ENCODE data around the gene CNOT2.

The CNOT2 gene

GRCh38 chr12:70272510-70272909 lies 29.3 kb downstream of the CNOT2 start:
- TF ChIP-seq REST (IDR thresholded peaks at IDR 0.05; ENCODE audit: insufficient replicate concordance, low read depth) (no peak), GABPA (IDR thresholded peaks at IDR 0.05; ENCODE audit: low read depth) (no peak), POLR2AphosphoS5 (IDR thresholded peaks at IDR 0.05; ENCODE audit: low read depth) (no peak), CTCF (IDR thresholded peaks at IDR 0.05; ENCODE audit: insufficient read depth, low read length) (no peak), SPI1 (IDR thresholded peaks at IDR 0.05; ENCODE audit: borderline replicate concordance, low read depth) (no peak)
- Histone ChIP-seq H3K27ac (replicated peaks) (no peak overlapping the region), H3K27me3 (ENCODE audit: insufficient read depth, poor library complexity, severe bottlenecking) (no peaks in the 10 kb centered on the region)

GRCh38 chr12:70275045-70275444 lies 31.8 kb downstream of the CNOT2 start:
- no peak overlapping the region for H3K27ac ChIP-seq (replicated peaks)
- TF ChIP-seq GABPA (IDR thresholded peaks at IDR 0.05; ENCODE audit: low read depth) (no peak), CTCF (IDR thresholded peaks at IDR 0.05; ENCODE audit: insufficient read depth, low read length) (no peak), REST (IDR thresholded peaks at IDR 0.05; ENCODE audit: insufficient replicate concordance, low read depth) (no peak), SPI1 (IDR thresholded peaks at IDR 0.05; ENCODE audit: borderline replicate concordance, low read depth) (no peak), POLR2AphosphoS5 (IDR thresholded peaks at IDR 0.05; ENCODE audit: low read depth) (no peak)

More at GRCh38 chr12:70272510-70272909, 29.3 kb downstream of the CNOT2 start:
- no peak for DNase-seq (ENCODE audit: low read depth in 1 of 2, low spot score in 1 of 2)
- H3K4me3 ChIP-seq (replicated peaks; ENCODE audit: insufficient read depth, low read length): no peak overlapping the region

GRCh38 chr12:70277973-70278372 lies 34.7 kb downstream of the CNOT2 start:
- DNase-seq (ENCODE audit: low read depth in 1 of 2, low spot score in 1 of 2): no peak
- no peak overlapping the region for H3K4me3 ChIP-seq (replicated peaks; ENCODE audit: insufficient read depth, low read length)
- no peaks in the 10 kb centered on the region for H3K27me3 ChIP-seq (ENCODE audit: insufficient read depth, poor library complexity, severe bottlenecking)
- TF ChIP-seq GABPA (IDR thresholded peaks at IDR 0.05; ENCODE audit: low read depth): no peak
- TF ChIP-seq SPI1 (IDR thresholded peaks at IDR 0.05; ENCODE audit: borderline replicate concordance, low read depth): no peak
- TF ChIP-seq REST (IDR thresholded peaks at IDR 0.05; ENCODE audit: insufficient replicate concordance, low read depth): no peak
- no peak for TF ChIP-seq CTCF (IDR thresholded peaks at IDR 0.05; ENCODE audit: insufficient read depth, low read length)
- no peak for TF ChIP-seq POLR2AphosphoS5 (IDR thresholded peaks at IDR 0.05; ENCODE audit: low read depth)
- no peak overlapping the region for H3K27ac ChIP-seq (replicated peaks)

More at GRCh38 chr12:70275045-70275444, 31.8 kb downstream of the CNOT2 start:
- Histone ChIP-seq H3K27me3 (ENCODE audit: insufficient read depth, poor library complexity, severe bottlenecking) (no peaks in the 10 kb centered on the region), H3K4me3 (replicated peaks; ENCODE audit: insufficient read depth, low read length) (no peak overlapping the region)
- DNase-seq (ENCODE audit: low read depth in 1 of 2, low spot score in 1 of 2): no peak

Data from HL-60 (cell line).